Measurements from ENCODE around the gene GLIS2.

DNA sequence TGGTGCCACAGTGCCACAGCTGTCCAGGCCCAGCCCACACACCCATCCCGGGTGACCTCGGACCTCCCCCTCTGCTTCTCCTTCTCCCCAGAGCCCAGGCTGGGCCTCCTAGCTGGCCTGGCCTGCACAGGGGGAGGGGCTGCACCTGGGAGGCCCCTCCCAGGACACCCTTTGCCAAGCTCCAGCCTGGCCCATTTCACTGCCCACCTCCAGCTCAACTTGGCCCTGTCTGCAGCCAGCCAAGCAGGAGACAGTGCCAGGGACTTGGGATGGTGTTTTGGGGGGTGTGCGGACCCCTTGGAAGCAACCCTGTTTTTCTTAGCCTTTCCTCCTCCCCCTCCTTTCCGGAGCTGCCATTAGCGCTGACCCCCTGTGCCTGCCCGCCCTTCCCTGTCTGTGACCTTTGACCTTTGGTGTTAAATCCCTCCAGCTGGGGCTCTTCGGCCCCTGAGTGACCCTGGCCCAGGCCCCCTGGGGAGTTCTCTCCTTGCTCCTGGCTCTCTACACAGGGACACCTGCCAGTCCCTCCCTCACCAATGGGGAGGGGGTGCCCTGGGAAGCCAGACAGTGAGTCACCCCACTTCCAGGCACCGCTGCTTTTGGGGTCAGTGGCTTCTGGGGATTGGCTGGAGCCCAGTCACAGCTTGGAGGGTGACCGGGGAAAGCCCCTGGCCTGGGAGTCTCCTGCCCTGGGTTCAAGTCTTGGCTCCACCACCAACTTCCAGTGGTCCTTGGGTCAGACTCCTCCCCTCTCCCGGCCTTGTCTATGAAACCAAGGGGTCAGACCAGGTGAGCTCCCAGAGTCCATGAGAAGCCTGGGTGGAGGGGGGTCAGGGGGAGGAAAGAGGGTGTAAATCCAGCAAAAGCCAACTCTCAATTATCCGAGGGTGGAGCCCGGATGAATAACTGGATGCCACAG is 1.9 kb downstream of the GLIS2 start:
- TF ChIP-seq, protein P1, sequence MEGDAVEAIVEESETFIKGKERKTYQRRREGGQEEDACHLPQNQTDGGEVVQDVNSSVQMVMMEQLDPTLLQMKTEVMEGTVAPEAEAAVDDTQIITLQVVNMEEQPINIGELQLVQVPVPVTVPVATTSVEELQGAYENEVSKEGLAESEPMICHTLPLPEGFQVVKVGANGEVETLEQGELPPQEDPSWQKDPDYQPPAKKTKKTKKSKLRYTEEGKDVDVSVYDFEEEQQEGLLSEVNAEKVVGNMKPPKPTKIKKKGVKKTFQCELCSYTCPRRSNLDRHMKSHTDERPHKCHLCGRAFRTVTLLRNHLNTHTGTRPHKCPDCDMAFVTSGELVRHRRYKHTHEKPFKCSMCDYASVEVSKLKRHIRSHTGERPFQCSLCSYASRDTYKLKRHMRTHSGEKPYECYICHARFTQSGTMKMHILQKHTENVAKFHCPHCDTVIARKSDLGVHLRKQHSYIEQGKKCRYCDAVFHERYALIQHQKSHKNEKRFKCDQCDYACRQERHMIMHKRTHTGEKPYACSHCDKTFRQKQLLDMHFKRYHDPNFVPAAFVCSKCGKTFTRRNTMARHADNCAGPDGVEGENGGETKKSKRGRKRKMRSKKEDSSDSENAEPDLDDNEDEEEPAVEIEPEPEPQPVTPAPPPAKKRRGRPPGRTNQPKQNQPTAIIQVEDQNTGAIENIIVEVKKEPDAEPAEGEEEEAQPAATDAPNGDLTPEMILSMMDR (conservative IDR thresholded peaks at IDR 0.05; ENCODE audit: low read depth, low read length): no peak
- TF ChIP-seq EZH2 (IDR thresholded peaks at IDR 0.05; ENCODE audit: low read length, unreplicated experiment) (no peak), EZH2phosphoT487 (IDR thresholded peaks at IDR 0.05; ENCODE audit: borderline replicate concordance, low read length) (no peak)
